ENCODE results near the gene SBK2.

SBK2 gene

DNA sequence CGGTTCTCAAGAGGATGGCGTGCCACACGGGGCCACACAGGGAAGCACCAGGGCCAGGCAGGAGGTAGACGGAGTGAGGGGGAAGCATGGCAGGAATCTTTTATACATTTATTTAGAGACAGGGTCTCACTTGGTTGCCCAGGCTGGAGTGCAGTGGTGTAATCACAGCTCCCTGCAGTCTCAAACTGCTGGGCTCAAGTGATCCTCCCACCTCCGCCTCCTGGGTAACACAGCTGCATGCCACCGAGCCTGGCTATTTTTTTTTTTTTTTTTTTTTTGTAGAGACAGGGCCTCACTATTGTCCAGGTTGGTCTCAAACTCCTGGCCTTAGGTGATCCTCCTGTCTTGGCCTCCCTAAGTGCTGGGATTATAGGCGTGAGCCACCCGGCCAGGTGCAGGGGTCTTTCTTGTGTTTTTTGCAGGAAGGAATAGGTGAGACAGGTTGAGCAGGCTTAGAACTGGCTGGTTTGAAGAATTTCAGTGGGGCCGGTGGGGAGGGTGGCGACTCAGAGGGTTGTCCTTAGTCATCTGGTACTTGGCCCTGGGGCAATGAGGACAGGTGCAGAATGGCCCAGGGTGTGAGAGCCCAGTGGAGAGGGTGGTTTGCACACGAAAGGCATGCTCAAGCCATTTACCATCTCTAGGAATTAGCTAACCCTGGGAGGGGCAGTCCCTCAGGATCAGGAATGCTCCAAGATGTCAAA is 41.1 kb downstream of the SBK2 start:
- Histone ChIP-seq H3K27me3 (ENCODE audit: low read depth, low read length) (no peaks in the 10 kb centered on the region), H3K36me3 (ENCODE audit: control insufficient read depth in 1 of 2, insufficient read depth in 2 of 2, low read length in 2 of 2) (peaks cover 0 to 19% of the 10 kb centered on the region in 2 donors), H3K9me3 (ENCODE audit: control insufficient read depth in 1 of 2, low read length in 2 of 2) (no peaks in the 10 kb centered on the region), H3K27ac (ENCODE audit: low read length) (no peak overlapping the region), H3K4me3 (ENCODE audit: low read depth in 1 of 2, low read length in 2 of 2) (no peak overlapping the region), H3K4me1 (ENCODE audit: control insufficient read depth in 1 of 2, insufficient read depth in 2 of 2, low read length in 2 of 2) (peaks cover 0 to 31% of the 10 kb centered on the region in 2 donors)

DNA sequence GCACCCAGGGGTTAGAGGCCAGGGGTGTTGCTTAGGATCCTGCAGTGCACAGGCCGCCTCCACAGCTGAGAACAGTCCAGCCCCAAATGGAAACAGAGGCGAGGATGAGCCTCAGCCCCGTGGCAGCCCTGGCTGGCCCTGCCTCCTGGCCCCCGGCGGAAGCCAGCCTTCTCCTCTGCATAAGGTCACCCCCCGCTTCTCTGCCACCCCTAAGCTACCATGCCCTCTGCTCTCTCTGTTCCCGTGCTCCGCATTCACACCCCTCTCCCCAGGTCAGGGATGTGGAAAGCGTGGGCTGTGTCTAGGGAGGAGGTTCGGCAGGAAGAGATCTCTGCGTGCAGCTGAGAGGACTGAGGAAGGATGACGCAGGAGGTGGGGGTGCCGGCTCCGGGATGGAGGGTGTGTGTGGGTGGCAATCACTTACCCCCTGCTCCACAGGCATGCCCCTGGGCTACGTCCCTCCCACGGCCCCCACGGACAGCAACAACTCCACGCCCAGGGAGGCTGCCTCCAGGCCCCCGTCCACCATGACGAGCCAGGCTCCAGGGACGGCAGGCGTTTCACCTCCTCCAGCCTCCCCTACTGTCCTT is 42.7 kb downstream of the SBK2 start:
- Histone ChIP-seq H3K27me3 (ENCODE audit: low read depth, low read length) (no peaks in the 10 kb centered on the region), H3K4me3 (ENCODE audit: low read depth in 1 of 2, low read length in 2 of 2) (peak overlapping the region in 1 of 2 donors; percentile 61), H3K4me1 (ENCODE audit: control insufficient read depth in 1 of 2, insufficient read depth in 2 of 2, low read length in 2 of 2) (peaks cover 0 to 46% of the 10 kb centered on the region in 2 donors), H3K27ac (ENCODE audit: low read length) (no peak overlapping the region), H3K9me3 (ENCODE audit: control insufficient read depth in 1 of 2, low read length in 2 of 2) (no peaks in the 10 kb centered on the region), H3K36me3 (ENCODE audit: control insufficient read depth in 1 of 2, insufficient read depth in 2 of 2, low read length in 2 of 2) (peaks cover 0 to 7% of the 10 kb centered on the region in 2 donors)

DNA sequence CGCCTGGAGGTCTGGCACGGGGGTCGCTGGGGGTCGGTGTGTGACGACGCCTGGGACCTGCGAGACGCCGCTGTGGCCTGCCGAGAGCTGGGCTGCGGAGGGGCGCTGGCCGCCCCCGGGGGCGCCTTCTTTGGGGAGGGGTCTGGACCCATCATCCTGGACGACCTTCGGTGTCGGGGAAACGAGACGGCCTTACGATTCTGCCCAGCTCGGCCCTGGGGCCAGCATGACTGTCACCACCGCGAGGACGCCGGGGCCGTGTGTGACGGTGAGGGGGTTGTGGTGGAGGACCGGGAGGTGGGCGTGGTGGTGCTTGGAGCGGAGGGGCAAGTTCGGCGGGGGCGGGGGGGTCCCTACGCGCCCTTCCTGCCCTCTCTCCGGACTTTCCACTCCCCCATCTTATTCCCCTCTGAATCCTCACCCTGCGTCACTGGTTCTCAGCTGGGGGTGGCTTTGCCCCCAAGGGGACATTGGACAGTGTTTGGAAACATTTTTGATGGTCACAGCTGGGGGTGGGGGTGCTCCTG is 43.2 kb downstream of the SBK2 start:
- Histone ChIP-seq H3K27ac (ENCODE audit: low read length) (no peak overlapping the region), H3K9me3 (ENCODE audit: control insufficient read depth in 1 of 2, low read length in 2 of 2) (no peaks in the 10 kb centered on the region), H3K27me3 (ENCODE audit: low read depth, low read length) (no peaks in the 10 kb centered on the region), H3K4me3 (ENCODE audit: low read depth in 1 of 2, low read length in 2 of 2) (peak overlapping the region in 1 of 2 donors; percentile 61), H3K4me1 (ENCODE audit: control insufficient read depth in 1 of 2, insufficient read depth in 2 of 2, low read length in 2 of 2) (peaks cover 0 to 51% of the 10 kb centered on the region in 2 donors), H3K36me3 (ENCODE audit: control insufficient read depth in 1 of 2, insufficient read depth in 2 of 2, low read length in 2 of 2) (peaks cover 0 to 2% of the 10 kb centered on the region in 2 donors)

DNA sequence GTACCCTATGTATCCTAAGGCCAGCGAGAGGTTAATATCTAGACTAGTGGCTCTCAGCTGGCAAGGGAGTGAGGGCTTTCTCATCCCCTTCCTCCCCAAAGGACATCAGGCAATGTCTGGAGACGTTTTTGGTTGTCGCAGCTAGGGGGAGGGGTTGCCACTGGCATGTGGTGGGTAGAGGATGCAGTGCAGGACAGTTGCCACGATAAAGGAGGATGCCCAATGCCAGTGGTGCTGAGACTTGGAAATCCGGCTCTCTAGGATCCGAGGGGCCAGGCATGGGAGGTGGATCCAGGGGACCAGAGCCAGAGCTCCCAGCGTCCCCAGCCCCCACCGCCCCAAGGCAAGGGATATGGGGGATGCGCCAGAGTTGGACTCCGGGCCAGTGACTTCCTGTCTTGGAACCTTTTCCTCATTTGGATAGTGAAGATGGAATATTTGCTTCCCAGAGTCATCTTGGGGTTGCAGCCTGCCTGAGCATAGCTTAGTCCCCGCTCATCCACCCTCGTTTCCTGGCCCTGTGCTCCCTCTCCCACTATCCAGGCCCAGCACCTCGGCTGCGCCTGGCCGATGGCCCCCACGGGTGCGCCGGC is 43.8 kb downstream of the SBK2 start:
- Histone ChIP-seq H3K36me3 (ENCODE audit: control insufficient read depth in 1 of 2, insufficient read depth in 2 of 2, low read length in 2 of 2) (no peaks in the 10 kb centered on the region), H3K4me3 (ENCODE audit: low read depth in 1 of 2, low read length in 2 of 2) (peak overlapping the region in 1 of 2 donors; percentile 40), H3K4me1 (ENCODE audit: control insufficient read depth in 1 of 2, insufficient read depth in 2 of 2, low read length in 2 of 2) (peaks cover 0 to 54% of the 10 kb centered on the region in 2 donors), H3K27ac (ENCODE audit: low read length) (no peak overlapping the region), H3K27me3 (ENCODE audit: low read depth, low read length) (no peaks in the 10 kb centered on the region), H3K9me3 (ENCODE audit: control insufficient read depth in 1 of 2, low read length in 2 of 2) (no peaks in the 10 kb centered on the region)

DNA sequence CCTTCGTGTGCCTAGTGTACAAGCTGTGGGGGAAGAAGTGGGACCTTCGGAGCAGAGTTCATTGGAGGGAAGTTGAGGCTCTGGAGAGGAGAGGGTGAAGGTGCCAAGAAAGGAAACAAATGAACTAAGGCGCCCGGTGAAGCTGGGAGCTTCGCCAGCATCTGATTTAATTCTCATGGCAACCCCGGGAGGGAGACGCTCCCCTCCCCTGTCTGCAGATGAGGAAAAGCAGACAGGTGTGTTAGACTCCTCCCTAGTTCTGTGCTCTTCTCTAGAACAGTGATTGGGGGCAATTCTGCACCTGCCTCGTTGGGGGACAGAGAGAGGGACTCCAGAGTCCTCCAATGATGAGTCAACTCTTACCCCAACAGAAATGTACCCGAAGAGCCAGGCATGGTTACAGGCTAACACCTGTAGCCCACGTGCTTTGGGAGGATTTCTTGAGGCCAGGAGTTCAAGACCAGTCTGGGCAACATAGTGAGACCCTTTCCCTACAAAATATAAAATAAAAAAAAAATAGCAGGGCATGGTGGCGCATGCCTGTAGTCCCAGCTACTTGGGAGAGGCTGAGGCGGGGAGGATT is 44.5 kb downstream of the SBK2 start:
- peaks cover 0 to 59% of the 10 kb centered on the region in 2 donors for H3K4me1 ChIP-seq (ENCODE audit: control insufficient read depth in 1 of 2, insufficient read depth in 2 of 2, low read length in 2 of 2)
- no peaks in the 10 kb centered on the region for H3K9me3 ChIP-seq (ENCODE audit: control insufficient read depth in 1 of 2, low read length in 2 of 2)
- no peaks in the 10 kb centered on the region for H3K27me3 ChIP-seq (ENCODE audit: low read depth, low read length)
- no peak overlapping the region for H3K4me3 ChIP-seq (ENCODE audit: low read depth in 1 of 2, low read length in 2 of 2)
- H3K36me3 ChIP-seq (ENCODE audit: control insufficient read depth in 1 of 2, insufficient read depth in 2 of 2, low read length in 2 of 2) = no peaks in the 10 kb centered on the region
- no peak overlapping the region for H3K27ac ChIP-seq (ENCODE audit: low read length)

DNA sequence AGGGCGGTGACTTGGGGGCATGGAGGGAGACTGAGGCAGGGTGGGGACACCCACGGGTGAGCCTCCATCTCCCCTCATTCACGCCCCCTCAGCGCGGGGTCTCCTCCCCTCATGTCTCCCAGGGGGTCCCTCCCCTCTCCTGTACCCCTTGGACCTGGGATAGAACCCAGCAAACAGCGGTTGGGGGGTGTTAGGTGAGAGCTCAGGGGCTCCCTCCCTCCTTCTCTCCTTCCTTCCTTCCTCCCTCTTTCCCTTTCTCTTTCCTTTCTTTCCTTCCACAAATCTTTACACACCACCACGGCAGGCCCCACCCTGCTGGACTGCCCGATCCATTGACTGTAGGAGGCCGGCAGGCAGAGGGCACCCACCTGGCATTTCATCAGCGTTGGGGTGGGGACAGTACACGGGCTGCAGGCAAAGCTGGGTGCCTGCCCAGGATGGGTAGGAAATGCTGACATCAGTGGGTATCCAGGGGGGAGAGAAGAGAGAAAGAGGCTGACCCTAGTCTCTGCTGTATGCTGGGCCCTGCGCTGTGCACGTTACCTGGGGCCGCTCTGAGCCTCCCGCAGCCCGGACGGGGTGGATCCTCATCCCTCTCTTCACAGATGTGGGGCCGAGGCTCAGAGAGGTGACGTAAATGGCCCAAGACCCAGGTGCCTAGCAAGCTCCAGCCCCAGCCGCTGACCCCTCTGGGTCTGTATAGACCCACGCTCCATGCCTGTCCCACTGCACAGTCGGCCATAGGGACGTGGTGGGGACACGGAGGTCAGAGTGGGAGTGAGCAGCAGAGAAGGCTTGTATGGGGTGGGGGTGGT is 45.2 kb downstream of the SBK2 start:
- H3K4me1 ChIP-seq (ENCODE audit: control insufficient read depth in 1 of 2, insufficient read depth in 2 of 2, low read length in 2 of 2) = peaks cover 0 to 66% of the 10 kb centered on the region in 2 donors
- H3K4me3 ChIP-seq (ENCODE audit: low read depth in 1 of 2, low read length in 2 of 2) = no peak overlapping the region
- H3K27ac ChIP-seq (ENCODE audit: low read length) = no peak overlapping the region
- H3K36me3 ChIP-seq (ENCODE audit: control insufficient read depth in 1 of 2, insufficient read depth in 2 of 2, low read length in 2 of 2) = no peaks in the 10 kb centered on the region
- no peaks in the 10 kb centered on the region for H3K9me3 ChIP-seq (ENCODE audit: control insufficient read depth in 1 of 2, low read length in 2 of 2)
- H3K27me3 ChIP-seq (ENCODE audit: low read depth, low read length) = no peaks in the 10 kb centered on the region

DNA sequence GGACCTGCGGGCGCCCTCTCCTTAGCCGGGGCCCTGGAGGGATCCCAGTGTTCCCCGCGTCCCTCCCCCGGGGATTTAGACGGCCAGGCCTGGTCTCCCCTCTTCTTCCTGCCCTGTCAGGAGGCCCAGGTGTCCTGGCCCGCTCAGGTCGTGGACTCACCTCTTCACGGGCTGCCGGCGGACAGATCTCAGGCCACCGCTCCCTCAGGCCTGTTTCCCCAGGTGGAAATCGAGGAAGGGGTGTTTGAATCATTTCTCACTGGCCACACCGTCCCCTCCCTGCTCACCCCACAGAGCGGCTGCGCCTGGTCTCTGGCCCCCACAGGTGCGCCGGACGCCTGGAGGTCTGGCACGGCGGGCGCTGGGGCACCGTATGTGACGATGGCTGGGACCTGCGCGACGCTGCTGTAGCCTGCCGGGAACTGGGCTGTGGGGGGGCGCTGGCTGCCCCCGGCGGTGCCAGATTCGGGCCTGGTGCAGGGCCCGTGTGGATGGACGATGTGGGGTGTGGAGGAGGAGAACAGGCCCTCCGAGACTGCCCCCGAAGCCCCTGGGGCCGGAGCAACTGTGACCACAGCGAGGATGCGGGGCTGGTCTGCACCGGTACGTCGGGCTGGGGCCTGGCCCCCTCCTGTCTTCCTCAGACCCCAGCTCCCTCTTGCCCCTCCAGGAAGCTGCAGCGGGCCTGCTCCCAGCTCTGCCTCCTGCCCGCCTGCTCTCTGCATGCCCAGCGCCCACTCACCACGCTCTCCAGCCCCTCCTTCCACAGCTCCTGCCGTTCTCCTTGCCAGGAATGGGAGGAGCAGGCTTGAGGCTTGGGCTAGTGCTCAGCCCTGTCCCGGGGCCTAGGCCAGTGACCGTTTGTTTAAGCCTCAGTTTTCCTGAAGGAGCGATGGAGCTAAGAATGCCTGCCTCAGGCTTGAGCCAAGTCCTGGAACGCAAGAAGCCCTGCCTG is 46.2 kb downstream of the SBK2 start:
- H3K4me1 ChIP-seq (ENCODE audit: control insufficient read depth in 1 of 2, insufficient read depth in 2 of 2, low read length in 2 of 2) = peaks cover 3 to 75% of the 10 kb centered on the region in 2 donors
- H3K27ac ChIP-seq (ENCODE audit: low read length) = no peak overlapping the region
- H3K36me3 ChIP-seq (ENCODE audit: control insufficient read depth in 1 of 2, insufficient read depth in 2 of 2, low read length in 2 of 2) = no peaks in the 10 kb centered on the region
- no peaks in the 10 kb centered on the region for H3K27me3 ChIP-seq (ENCODE audit: low read depth, low read length)
- H3K4me3 ChIP-seq (ENCODE audit: low read depth in 1 of 2, low read length in 2 of 2) = no peak overlapping the region
- no peaks in the 10 kb centered on the region for H3K9me3 ChIP-seq (ENCODE audit: control insufficient read depth in 1 of 2, low read length in 2 of 2)

DNA sequence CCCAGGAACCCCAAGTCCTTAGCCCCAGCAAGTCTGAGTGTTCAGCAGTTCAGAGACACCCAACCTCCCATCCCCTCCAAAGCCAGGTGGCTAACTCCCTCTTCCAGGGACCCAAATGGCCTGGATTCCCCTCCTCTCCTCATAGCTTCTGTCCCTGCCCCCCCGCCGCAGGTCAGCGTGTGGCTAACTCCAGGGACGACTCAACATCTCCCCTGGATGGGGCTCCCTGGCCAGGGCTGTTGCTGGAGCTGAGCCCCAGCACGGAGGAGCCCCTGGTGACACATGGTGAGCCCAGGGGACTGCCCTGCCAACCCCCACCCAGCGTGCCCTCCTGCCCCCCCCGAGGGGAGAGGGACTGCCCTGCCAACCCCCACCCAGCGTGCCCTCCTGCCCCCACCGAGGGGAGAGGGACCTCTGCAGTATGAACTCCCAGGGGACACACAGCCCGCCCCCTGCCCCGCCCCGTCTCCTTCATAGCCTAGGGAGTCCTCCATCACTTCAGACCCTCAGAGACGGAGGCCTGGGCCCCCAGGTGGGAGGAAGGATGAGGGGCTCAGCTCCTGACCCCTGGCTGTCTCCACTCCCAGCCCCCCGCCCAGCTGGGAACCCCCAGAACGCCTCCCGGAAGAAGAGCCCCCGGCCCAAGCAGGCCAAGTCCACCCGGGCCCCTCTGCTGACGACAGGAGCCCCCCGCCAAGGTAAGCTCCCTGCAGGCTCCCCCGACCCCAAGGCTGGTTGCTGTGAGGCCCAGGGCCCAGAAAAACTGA is 47.0 kb downstream of the SBK2 start:
- H3K27ac ChIP-seq (ENCODE audit: low read length) = no peak overlapping the region
- peaks cover 3 to 81% of the 10 kb centered on the region in 2 donors for H3K4me1 ChIP-seq (ENCODE audit: control insufficient read depth in 1 of 2, insufficient read depth in 2 of 2, low read length in 2 of 2)
- peak overlapping the region in 1 of 2 donors; percentile 43 for H3K4me3 ChIP-seq (ENCODE audit: low read depth in 1 of 2, low read length in 2 of 2)

DNA sequence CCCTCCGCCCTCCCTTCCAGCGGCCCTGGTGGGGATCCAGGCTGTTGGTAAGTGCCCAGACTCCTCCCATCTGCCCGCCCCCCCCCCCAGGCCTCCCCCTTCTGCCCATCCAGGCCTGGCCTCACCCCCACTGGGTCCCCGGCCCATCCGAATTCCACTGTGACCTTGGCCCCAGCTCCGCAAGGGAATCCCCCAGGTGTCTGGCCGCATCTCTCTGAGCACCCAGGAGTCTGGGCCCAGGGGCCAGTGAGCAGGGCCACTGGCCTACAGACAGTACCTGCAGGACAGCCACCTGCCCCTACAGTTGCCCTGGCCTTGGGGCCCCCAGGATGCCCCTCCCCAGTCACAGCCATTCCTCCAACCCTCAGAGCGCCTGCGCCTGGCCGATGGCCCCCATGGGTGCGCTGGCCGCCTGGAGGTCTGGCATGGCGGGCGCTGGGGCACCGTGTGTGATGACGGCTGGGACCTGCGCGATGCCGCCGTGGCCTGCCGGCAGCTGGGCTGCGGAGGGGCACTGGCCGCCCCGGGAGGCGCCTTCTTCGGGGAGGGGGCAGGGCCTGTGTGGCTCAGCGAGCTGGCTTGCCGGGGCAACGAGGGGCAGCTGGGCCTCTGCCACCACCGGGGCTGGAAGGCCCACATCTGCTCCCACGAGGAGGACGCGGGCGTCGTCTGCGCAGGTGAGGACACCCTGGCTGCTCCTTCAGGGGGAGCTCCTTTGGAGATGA is 47.8 kb downstream of the SBK2 start:
- H3K27me3 ChIP-seq (ENCODE audit: low read depth, low read length) = no peaks in the 10 kb centered on the region
- H3K27ac ChIP-seq (ENCODE audit: low read length) = no peak overlapping the region
- no peaks in the 10 kb centered on the region for H3K36me3 ChIP-seq (ENCODE audit: control insufficient read depth in 1 of 2, insufficient read depth in 2 of 2, low read length in 2 of 2)
- peak overlapping the region in 1 of 2 donors; percentile 57 for H3K4me3 ChIP-seq (ENCODE audit: low read depth in 1 of 2, low read length in 2 of 2)
- H3K9me3 ChIP-seq (ENCODE audit: control insufficient read depth in 1 of 2, low read length in 2 of 2) = no peaks in the 10 kb centered on the region
- H3K4me1 ChIP-seq (ENCODE audit: control insufficient read depth in 1 of 2, insufficient read depth in 2 of 2, low read length in 2 of 2) = peaks cover 3 to 88% of the 10 kb centered on the region in 2 donors

More for the DNA sequence above, 47.0 kb downstream of the SBK2 start:
- Histone ChIP-seq H3K27me3 (ENCODE audit: low read depth, low read length) (no peaks in the 10 kb centered on the region), H3K9me3 (ENCODE audit: control insufficient read depth in 1 of 2, low read length in 2 of 2) (no peaks in the 10 kb centered on the region), H3K36me3 (ENCODE audit: control insufficient read depth in 1 of 2, insufficient read depth in 2 of 2, low read length in 2 of 2) (no peaks in the 10 kb centered on the region)

Measured in muscle layer of duodenum (tissue), 2 donors.